SU-DHL-6 (cell line): Measurements from ENCODE around the gene ATG3.

Experiments used
- H2AFZ ChIP-seq: fragments of 200-600 bp; sonication (generic); 2 replicates; pipeline ENCODE4 v1.6.1; 2014; ENCODE audit warnings: low read depth, mild to moderate bottlenecking, moderate library complexity, mixed read lengths, antibody characterized with exemption, low read length; ENCODE audit not compliant: severe bottlenecking
- H3F3A ChIP-seq: fragments of 200-600 bp; shearing (Covaris generic); 2 replicates; pipeline ENCODE4 v1.6.0; 2016; ENCODE audit warnings: antibody characterized with exemption, mild to moderate bottlenecking; ENCODE audit not compliant: insufficient read depth
- H3K27ac ChIP-seq: fragments of 200-600 bp; sonication (generic); 2 replicates; pipeline ENCODE4 v1.5.1; 2016; ENCODE audit warnings: low read depth, mild to moderate bottlenecking, low read length, moderate library complexity, mixed read lengths
- H3K27me3 ChIP-seq: fragments of 200-600 bp; sonication (generic), shearing (Covaris generic); 2 replicates; pipeline ENCODE4 v1.6.0; 2014; ENCODE audit warnings: mild to moderate bottlenecking, low read length
- H3K36me3 ChIP-seq: fragments of 200-600 bp; sonication (generic); 2 replicates; pipeline ENCODE4 v1.6.1; 2014; ENCODE audit warnings: mild to moderate bottlenecking, low read length, mixed read lengths
- H3K4me2 ChIP-seq: fragments of 300-600, 200-600 bp; shearing (Covaris generic), sonication (generic); 2 replicates; pipeline ENCODE4 v1.6.0; 2014; ENCODE audit warnings: low read length, low read depth, mild to moderate bottlenecking; ENCODE audit not compliant: poor library complexity, severe bottlenecking
- H3K4me3 ChIP-seq: fragments of 200-600 bp; sonication (generic); 2 replicates; pipeline ENCODE4 v1.5.1; 2014; ENCODE audit warnings: antibody characterized with exemption, low read length, mild to moderate bottlenecking, mixed read lengths; ENCODE audit not compliant: insufficient read depth, poor library complexity, severe bottlenecking
- H3K79me2 ChIP-seq: fragments of 200-600 bp; sonication (generic); 2 replicates; pipeline ENCODE4 v1.6.1; 2014; ENCODE audit warnings: mild to moderate bottlenecking, low read length, moderate library complexity; ENCODE audit not compliant: insufficient read depth
- H3K9ac ChIP-seq: fragments of 200-600 bp; sonication (generic); 2 replicates; pipeline ENCODE4 v1.7.0; 2014; ENCODE audit warnings: mild to moderate bottlenecking, low read length
- H3K9me2 ChIP-seq: fragments of 200-600 bp; sonication (generic); replicated peaks from 2 replicates; pipeline ENCODE4 v1.6.1; 2014; ENCODE audit warnings: low read length; ENCODE audit not compliant: insufficient read depth
- H3K9me3 ChIP-seq: fragments of 200-600 bp; sonication (generic); 2 replicates; pipeline ENCODE4 v1.6.1; 2014; ENCODE audit warnings: low read length, mixed read lengths; ENCODE audit not compliant: insufficient read depth
- H4K20me1 ChIP-seq: fragments of 200-600 bp; sonication (generic); 2 replicates; pipeline ENCODE4 v1.6.1; 2014; ENCODE audit warnings: low read depth, mild to moderate bottlenecking, antibody characterized with exemption, low read length, moderate library complexity, mixed read lengths
- CTCF ChIP-seq: fragments of 200-600 bp; sonication (generic); IDR thresholded peaks from one replicate; pipeline ENCODE4 v1.5.1; 2017; ENCODE audit warnings: antibody characterized with exemption, mild to moderate bottlenecking, low read length, moderate library complexity; ENCODE audit not compliant: insufficient read depth, poor library complexity, severe bottlenecking
- EZH2phosphoT487 ChIP-seq: fragments of 200-600 bp; sonication (generic), shearing (Covaris generic); conservative IDR thresholded peaks from 2 replicates; pipeline ENCODE4 v1.6.1; 2018; ENCODE audit warnings: mild to moderate bottlenecking, antibody characterized with exemption, low read length, moderate library complexity, mixed read lengths

The ATG3 gene

GRCh38 chr3:112508261-112508660 is 53.5 kb downstream of the ATG3 start:
- Histone ChIP-seq H3K9me3 (peaks cover 14% of the 10 kb centered on the region; the same call in 1 of the 2 replicates), H3K4me3 (no peak overlapping the region), H4K20me1 (no peaks in the 10 kb centered on the region), H3K4me2 (no peak overlapping the region), H3K27me3 (no peaks in the 10 kb centered on the region), H3K27ac (no peak overlapping the region), H3K9ac (no peak overlapping the region), H2AFZ (no peak overlapping the region), H3F3A (no peaks in the 10 kb centered on the region), H3K79me2 (no peaks in the 10 kb centered on the region), H3K36me3 (peaks cover 5% of the 10 kb centered on the region; the same call in 1 of the 2 replicates), H3K9me2 (no peaks in the 10 kb centered on the region)
- TF ChIP-seq CTCF = no peak
- TF ChIP-seq EZH2phosphoT487 = no peak

DNA sequence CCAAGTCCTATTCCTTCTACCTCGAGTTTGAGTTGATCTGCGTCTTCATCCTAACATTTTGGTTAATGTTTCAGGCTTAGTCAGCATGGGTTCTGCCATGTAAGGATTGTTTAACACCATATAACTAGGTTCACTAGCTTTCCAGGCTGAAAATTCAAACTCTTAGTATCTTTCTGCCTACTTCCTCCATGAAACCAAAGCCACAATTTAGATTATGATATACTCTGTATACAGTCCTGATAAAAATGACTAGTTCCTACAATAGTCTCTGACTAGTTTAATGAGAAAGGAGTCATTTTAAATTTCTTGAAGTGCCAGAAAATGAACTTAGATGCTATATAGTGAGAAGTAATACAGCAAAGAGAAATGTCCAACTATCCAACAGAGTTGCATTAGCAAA is 55.9 kb downstream of the ATG3 start:
- TF ChIP-seq EZH2phosphoT487 (no peak), CTCF (no peak)
- H3F3A ChIP-seq = no peaks in the 10 kb centered on the region
- H3K36me3 ChIP-seq = no peaks in the 10 kb centered on the region
- H2AFZ ChIP-seq = no peak overlapping the region
- H3K27me3 ChIP-seq = no peaks in the 10 kb centered on the region
- H3K9ac ChIP-seq = no peak overlapping the region
- H3K79me2 ChIP-seq = no peaks in the 10 kb centered on the region
- no peaks in the 10 kb centered on the region for H4K20me1 ChIP-seq
- no peak overlapping the region for H3K27ac ChIP-seq
- no peaks in the 10 kb centered on the region for H3K9me2 ChIP-seq
- no peak overlapping the region for H3K4me2 ChIP-seq
- H3K4me3 ChIP-seq = no peak overlapping the region
- peaks cover 6% of the 10 kb centered on the region; the same call in 1 of the 2 replicates for H3K9me3 ChIP-seq

DNA sequence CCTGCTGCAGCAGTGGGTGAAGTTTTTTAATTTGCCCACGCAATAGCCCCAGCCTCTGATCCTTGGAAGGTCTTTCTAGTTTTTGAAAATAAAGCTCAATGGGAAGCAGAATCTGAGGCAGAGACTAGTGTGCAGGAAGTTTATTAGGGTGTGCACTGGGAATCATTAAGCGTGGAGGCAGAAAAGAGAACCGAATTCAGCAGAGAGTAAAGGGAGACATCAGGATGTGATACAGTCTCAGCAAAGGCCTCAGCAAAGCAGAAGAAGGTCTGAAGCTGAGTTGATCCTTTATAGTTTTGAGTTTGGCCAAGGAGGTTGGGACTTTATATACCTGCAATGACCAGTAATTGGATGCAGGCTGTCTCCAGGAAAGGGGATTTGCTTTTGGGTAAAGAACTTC is 57.6 kb downstream of the ATG3 start:
- no peak overlapping the region for H3K9ac ChIP-seq
- H3K27ac ChIP-seq = no peak overlapping the region
- no peak overlapping the region for H3K4me2 ChIP-seq
- H3F3A ChIP-seq = no peaks in the 10 kb centered on the region
- no peaks in the 10 kb centered on the region for H4K20me1 ChIP-seq
- H3K9me3 ChIP-seq = no peaks in the 10 kb centered on the region
- H3K27me3 ChIP-seq = no peaks in the 10 kb centered on the region
- H3K36me3 ChIP-seq = no peaks in the 10 kb centered on the region
- no peak overlapping the region for H2AFZ ChIP-seq
- no peak overlapping the region for H3K4me3 ChIP-seq
- no peaks in the 10 kb centered on the region for H3K79me2 ChIP-seq
- no peaks in the 10 kb centered on the region for H3K9me2 ChIP-seq
- TF ChIP-seq CTCF (no peak), EZH2phosphoT487 (no peak)
